Measurements from ENCODE around the gene YOD1.
A peak's percentile ranks its signal among the peaks of the same experiment; 100 is the strongest.

Gene YOD1

DNA sequence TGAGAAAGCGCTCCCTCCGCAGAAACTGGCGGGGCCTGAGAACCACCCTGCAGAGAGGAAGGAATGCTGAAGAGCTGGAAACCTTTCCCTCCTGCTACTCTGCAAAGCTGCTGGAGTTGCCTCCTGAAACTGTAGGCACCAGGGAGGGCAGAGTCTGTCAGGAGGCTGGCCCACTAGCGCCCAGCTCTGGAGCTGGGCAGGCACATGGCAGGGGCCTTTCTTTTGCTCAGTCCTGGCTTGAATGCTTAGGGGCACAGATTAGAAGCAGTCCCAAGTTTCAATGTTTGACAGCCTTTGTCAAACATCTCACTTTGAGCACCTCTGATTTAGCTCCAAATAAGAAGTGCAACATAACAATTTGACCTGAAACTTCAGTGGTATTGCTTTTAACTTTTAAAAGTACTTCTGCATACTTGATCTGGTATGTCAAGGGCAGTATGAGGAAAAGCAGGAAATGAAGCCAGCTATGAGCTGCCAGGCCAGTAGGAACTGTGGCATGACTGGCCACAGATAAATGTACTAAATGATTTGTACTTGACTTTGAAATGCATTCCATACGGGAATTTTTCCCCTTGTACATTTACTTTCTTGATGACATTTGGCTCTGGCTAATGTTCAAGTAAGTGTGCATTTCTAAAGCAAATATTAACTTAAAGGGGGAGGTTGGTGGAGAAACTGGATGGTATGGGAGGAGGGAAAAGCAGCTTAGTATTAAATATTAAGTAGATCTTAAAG, 25.7 kb downstream of the YOD1 start:
- no peak for DNase-seq (ENCODE audit: low spot score)

DNA sequence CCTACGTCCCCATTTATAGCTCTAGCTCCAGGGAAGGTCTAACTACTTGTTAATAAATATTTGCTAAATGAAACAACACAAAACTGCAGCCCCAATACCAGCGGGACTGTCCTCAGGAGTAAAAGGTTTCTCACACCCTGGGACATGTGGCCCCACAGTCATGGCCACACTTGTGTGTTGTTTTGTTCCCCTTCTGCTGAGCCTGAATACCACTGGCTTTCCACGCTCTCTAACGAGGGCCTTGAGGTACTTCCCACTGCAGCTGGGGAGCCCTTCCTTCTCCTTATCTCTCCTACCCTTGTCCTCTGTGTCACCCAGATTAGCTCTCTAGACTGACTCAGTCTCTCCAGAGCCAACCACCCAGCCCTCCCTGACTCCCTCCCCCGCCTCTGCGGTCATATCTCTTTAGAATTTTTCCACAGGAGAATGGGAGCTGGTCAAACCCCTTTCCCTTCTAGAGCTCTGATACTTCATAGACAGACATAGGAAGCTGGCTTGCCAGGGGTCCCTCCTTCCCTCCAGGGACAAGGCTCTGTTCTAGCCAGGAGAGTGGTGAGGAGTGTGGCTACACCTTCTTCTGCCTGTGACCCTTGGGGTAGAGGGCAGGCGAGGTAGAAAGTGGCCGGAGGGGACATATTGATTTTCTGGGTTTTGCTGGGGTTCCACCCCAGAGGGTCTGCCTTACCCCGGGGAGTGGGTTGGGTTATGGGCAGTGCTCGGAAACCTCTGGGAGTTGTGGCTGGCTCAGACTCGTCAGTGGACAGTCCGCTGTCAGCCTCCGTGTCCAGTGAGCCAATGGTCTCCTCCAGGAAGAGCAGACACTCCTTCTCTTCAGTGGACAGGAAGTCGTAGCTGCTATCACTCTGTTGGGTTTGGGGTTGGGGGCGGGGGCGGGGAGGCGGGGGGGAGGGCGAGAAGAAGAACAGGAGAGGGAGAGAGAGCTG, 26.5 kb downstream of the YOD1 start:
- DNase-seq (ENCODE audit: low spot score), result no peak

GRCh38 chr1:207022996-207023679, 27.9 kb downstream of the YOD1 start:
- no peak for DNase-seq (ENCODE audit: low spot score)

DNA sequence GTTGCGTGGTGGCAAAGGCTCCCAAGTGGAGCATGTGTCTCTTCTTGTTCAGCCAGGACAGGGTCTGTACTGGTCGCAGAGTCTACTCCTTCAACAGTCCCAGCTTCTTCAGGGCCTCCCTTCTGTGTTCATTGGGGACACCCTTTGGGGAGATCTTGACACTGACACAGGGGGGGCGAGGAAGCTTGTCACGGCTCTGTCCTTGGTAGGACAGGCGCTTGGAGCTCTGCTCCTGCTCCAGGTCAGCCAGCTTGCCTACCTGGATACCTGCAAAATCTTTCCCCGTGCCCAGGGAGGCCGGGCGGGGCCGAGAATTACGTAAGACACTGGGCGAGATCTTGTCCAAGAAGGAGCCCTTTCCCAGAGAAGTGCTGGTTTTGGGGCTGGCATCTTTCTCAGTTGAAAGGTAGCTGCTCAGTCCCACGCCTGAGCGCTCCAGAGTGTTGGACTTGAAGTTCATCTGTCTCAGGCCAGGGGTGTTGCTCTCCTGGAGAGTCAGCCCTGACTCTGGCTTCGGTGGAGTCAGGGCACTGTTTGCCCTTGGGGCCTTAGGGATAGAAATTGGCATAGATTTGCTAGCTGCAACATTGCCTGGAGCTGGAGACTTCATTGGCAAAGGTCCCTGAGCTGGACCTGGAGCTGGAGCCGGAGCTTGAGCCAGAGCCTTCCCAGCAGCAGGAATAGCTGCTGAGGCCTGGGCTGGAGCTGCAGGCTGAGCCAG, 29.0 kb downstream of the YOD1 start:
- no peak for DNase-seq (ENCODE audit: low spot score)

DNA sequence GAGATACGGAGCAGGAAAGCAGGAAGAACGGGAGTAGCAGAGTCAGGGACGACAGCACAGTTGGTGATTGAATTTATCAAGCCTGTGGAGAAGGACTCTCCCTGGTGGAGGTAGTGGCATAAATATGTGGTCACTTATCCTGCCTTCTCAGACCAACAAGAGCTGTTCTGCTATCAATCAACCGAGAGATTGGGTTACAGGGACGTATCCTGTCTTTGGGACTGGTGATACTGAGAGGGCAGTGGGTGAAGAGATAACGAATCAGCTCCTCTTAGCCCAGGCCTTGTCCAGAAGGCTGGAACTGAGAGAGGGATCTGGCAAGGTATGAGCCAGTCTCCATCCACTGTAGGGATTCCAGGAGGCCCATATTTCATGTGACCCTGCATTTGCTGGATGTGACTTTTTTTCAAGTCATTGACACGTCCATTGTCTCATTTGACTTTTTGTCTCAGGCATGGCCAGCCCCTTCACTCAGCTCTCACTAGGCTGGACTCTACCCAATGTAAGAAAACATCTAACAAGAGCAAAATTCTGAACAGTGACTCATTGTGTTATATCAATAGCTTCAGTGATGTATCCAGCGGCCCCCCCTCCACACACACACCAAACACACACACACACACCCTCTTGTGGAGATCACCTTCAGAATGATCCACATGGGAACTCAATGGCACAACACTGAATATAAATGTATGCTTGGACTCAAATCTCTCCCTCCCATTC, 29.7 kb downstream of the YOD1 start:
- no peak for DNase-seq (ENCODE audit: low spot score)

GRCh38 chr1:207020709-207021107, 30.3 kb downstream of the YOD1 start:
- DNase-seq (ENCODE audit: low spot score), result peak; percentile 23

DNA sequence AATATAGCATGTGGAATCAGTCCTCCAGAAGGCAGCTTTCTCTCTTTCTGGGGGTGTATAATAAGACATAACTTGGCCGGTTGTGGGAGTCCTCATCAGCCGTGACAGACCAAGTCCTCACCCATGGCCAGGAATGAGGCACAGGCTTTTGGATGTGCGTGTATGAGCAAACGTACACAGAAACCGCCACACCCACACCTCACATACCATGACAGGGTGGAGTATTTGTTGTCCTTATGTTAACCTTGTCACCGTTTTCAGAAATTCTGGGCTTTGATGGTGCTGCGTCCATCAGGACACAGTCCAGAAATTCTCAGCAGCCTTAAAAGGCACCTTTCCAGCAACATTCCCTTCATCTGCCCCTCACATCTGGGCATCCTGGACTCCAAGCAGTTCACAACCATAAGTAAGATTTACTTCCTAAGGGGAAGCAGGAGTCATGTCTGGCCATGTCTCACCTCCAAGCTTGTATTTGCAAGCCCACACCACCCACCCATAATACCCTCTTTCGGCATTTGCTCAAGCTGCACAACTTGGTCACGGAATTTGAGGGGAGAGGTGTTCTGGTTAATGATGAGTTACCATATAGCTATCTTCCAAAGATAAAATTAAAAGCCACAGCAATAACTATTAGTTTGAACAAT, 30.8 kb downstream of the YOD1 start:
- DNase-seq (ENCODE audit: low spot score), result no peak

DNA sequence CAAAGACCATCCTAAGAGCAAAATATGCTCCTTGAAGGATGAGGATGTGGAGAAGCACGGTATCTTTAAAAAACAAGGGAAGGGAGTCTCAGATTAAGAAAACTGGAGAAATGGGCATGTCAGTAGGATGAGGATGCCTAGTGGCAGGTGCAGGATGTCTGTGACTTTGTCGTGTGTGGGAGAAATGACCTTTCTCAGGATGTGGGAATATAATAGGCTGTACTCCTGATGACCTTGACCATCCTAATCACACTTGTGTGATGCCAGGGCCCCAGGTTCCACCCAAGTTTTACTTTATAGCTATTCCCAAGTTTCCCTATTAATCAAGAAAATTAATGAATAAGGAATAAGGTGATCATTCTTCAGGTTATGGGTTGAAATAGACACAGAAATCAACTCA, 31.3 kb downstream of the YOD1 start:
- DNase-seq (ENCODE audit: low spot score), result no peak

- no peak for DNase-seq (ENCODE audit: low spot score)
Measured at GRCh38 chr1:207019161-207019560, 31.8 kb downstream of the YOD1 start.

- no peak for DNase-seq (ENCODE audit: low spot score)
Measured at GRCh38 chr1:207018707-207019106, 32.3 kb downstream of the YOD1 start.

- no peak for DNase-seq (ENCODE audit: low spot score)
Measured at GRCh38 chr1:207017615-207018559, 33.1 kb downstream of the YOD1 start.

DNA sequence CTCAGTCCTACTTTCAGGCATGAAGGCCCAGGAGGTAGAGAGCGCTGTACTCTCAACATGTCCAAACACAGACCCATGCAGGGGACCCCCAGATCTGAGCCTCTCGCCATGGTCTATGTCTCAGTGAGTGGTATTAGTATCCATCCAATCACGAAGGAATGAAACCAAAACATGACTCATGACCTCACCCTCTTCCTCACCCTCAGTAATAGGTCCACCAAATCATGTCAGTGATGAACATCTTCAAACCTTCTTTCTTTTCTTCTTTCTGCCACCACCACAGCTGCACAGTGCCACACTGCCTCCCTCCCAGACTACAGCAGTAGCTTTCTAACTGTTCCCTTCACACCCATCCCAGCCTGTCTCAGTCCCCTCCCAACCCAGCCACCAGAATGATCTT, 35.2 kb downstream of the YOD1 start:
- DNase-seq (ENCODE audit: low spot score), result no peak

- DNase-seq (ENCODE audit: low spot score), result no peak
Measured at GRCh38 chr1:207014728-207015127, 36.3 kb downstream of the YOD1 start.

GRCh38 chr1:207013321-207014085, 37.5 kb downstream of the YOD1 start:
- DNase-seq (ENCODE audit: low spot score), result no peak

- DNase-seq (ENCODE audit: low spot score), result no peak
Measured at GRCh38 chr1:207010726-207011125, 40.3 kb downstream of the YOD1 start.

DNA sequence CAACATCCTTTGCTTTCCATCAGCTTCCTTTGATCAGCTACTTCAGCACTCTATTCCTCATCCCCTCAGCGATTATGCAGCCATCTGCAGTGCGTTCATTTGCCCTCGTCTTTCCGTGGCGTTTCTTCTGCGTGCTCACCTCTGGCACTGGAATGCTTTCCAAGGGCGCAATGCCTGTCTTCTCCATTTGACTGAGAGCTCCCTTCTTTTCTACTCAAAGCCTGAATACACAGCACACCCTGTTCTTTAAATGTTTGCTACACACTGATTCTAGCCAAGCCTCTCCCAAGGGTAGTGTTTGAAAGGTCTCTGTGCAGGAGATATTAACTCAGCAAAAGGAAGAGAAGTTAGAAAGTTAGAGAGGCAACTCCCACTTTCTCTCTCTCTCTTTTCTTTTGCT, 41.1 kb downstream of the YOD1 start:
- DNase-seq (ENCODE audit: low spot score), result no peak

GRCh38 chr1:207009182-207009850, 41.7 kb downstream of the YOD1 start:
- DNase-seq (ENCODE audit: low spot score), result no peak

DNA sequence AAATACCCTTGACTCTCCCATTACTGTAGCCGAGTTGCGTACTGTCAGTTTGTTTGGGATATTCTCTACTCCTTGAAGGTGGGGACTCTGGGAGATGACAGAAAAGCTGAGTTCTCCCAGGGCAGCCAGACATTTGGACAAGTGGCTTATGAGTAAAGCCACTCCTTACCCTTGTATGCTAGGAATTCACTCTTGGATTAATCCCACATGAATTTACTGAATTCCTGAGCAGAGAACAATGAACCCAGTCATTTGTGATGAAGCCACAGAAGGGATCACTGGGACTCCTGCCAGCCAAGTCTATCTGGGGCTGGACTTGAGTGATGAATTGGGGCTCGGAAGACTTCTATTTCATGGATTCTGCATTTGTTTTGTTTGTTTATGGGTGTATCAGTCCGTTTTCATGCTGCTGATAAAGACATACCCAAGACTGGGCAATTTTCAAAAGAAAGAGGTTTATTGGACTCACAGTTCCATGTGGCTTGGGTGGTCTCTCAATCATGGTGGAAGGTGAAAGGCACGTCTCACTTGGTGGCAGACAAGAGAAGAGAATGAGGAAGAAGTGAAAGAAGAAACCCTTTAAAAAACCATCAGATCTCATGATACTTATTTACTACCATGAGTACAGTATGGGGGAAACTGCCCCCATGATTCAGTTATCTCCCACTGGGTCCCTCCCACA, 43.5 kb downstream of the YOD1 start:
- no peak for DNase-seq (ENCODE audit: low spot score)

Data from RKO (cell line).